ENCODE results near the gene MALSU1. TPM values are rescaled to one million over a fixed set of nuclear protein-coding genes. Genes with fewer than 3 reads are reported as not detected.

MALSU1 gene
- total RNA-seq, 1 donor from 2014 or later = 92.8 TPM

DNA sequence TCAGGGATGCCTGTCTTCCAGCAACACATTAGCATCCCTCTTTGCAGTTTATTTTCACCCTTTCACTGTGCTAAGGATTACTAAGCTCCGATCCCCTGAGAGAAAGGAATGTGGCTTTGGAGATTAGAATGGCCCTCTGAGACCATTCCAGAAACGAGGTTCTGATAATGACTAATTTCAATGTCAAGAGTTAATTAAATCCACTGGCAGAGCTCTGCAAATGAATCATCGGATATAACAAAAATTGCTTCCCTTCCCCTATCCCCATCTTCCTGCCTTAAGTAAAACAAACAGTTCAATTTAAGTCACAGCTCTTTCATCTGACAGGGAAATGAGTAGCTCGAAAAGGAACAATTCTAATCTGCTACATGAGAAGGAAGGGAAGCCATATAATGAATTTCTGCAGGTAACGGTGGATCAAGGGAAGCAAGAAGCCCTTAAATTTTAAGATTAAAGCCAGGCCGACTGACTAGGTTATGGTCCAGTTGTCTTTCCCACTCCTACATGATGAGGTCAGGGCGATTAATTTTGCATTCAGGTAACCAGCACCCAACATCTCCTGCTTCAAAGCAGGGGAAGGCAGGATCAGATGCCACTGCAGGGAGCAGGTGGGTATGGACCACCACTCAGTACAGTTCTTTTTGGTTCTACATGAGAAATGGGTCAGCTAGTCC, 50.5 kb downstream of the MALSU1 start:
- H3K27ac Mint-ChIP-seq = no peak overlapping the region
- intact Hi-C loops (cut with micrococcal nuclease) = no loop called here
- peaks cover 2% of the 10 kb centered on the region for H3K36me3 Mint-ChIP-seq (ENCODE audit: low read depth)
- DNase-seq = peak; percentile 39
- peaks cover 33% of the 10 kb centered on the region for H3K4me1 Mint-ChIP-seq
- no peak overlapping the region for H3K4me3 Mint-ChIP-seq
- no peaks in the 10 kb centered on the region for H3K9me3 Mint-ChIP-seq
- H3K27me3 Mint-ChIP-seq = peaks cover 18% of the 10 kb centered on the region

DNA sequence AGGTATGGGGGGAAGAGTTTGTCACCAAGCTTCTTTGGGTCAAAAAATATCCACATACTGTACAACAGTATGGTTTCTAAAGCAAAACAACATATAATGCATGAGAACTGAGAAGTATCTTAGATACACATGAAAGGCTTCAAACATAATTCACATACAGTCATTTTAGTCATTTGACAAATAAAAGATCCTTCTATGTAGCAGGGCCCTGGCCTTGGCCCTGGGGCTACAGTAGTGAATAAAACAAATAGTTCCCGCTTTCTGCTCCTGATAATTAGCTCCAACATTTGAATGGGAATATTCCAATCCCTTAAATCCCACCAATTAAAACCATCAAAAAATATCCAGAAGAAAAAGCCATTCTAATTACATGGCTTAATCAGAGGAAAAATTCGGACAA, 51.3 kb downstream of the MALSU1 start:
- intact Hi-C loops (cut with micrococcal nuclease) = no loop called here
- Mint-ChIP-seq H3K9me3 (no peaks in the 10 kb centered on the region), H3K36me3 (ENCODE audit: low read depth) (peaks cover 2% of the 10 kb centered on the region), H3K4me1 (peaks cover 27% of the 10 kb centered on the region), H3K4me3 (no peak overlapping the region), H3K27ac (no peak overlapping the region), H3K27me3 (peaks cover 19% of the 10 kb centered on the region)
- DNase-seq = peak; percentile 19

DNA sequence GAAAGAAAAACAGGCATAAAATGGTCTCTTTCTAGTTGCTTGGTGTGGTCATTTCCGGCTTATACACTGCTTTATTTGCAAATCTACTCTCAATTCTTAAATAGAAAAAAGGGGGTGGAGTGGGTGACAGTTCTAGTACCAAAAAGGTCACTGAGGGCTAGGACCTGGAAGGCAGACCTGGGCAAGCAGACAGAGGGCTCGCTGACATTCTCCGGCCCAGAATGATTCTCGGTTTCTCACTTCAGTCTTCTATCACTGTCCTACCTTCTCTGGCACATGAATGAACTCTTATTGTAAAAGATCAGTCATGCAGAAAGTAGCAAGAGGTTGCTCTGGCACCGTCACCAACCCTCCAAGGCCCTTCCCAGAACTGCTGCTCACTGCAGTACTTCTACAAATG, 54.0 kb downstream of the MALSU1 start:
- H3K4me3 Mint-ChIP-seq = no peak overlapping the region
- H3K36me3 Mint-ChIP-seq (ENCODE audit: low read depth) = no peaks in the 10 kb centered on the region
- H3K4me1 Mint-ChIP-seq = peaks cover 27% of the 10 kb centered on the region
- no peak overlapping the region for H3K27ac Mint-ChIP-seq
- peaks cover 22% of the 10 kb centered on the region for H3K27me3 Mint-ChIP-seq
- intact Hi-C loops (cut with micrococcal nuclease) = no loop called here
- DNase-seq = no peak
- H3K9me3 Mint-ChIP-seq = no peaks in the 10 kb centered on the region

DNA sequence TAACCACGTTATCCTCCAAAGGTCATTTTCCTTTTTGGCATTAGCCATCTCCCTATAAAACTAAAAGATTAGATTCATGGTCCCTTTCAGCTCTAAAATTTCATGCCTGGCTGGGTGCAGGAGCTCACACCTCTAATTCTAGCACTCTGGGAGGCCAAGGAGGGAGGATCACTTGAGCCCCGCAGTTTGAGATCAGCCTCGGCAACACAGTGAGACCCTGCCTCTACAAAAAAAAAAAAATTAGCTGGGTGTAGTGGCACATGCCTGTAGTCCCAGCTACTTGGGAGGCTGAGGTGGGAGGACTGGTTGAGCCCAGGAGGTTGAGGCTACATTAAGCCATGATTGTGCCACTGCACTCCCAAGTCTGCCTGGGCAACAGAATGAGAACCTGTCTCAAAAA, 57.0 kb downstream of the MALSU1 start:
- Mint-ChIP-seq H3K4me1 (peaks cover 27% of the 10 kb centered on the region), H3K27me3 (peaks cover 19% of the 10 kb centered on the region)
- intact Hi-C loops (cut with micrococcal nuclease) = loop anchor here (1.0 to 5.0 kb wide), 8 partner anchors 9 to 659 kb away; partner anchors contain the start of genes CCDC126 and MALSU1

DNA sequence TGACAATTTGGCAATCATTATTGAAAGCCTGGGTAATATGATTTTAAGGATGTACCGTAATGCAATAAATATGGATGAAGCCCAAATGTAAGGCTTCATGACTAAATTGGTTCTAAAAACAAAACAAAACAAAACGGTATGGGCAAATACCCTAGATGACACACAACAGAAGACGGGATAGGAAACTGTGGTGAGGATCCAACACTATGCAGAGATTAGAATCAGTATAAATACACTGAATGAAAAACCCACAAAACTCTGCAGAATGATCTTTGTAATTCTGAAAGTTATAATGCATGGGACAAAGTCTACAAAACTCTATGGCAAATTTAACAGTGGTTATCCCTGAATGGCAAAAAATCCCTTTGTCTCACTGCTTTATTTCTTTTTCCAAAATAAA, 57.6 kb downstream of the MALSU1 start:
- peaks cover 25% of the 10 kb centered on the region for H3K4me1 Mint-ChIP-seq
- intact Hi-C loops (cut with micrococcal nuclease) = loop anchor here (1.0 to 5.0 kb wide), 12 partner anchors 9 to 659 kb away; partner anchors contain the start of genes CCDC126 and MALSU1
- no peaks in the 10 kb centered on the region for H3K36me3 Mint-ChIP-seq (ENCODE audit: low read depth)
- H3K27ac Mint-ChIP-seq = peak overlapping the region; percentile 78
- DNase-seq = peak; percentile 80
- H3K9me3 Mint-ChIP-seq = no peaks in the 10 kb centered on the region
- H3K27me3 Mint-ChIP-seq = peaks cover 19% of the 10 kb centered on the region
- H3K4me3 Mint-ChIP-seq = peak overlapping the region; percentile 54

More for the DNA sequence above, 57.0 kb downstream of the MALSU1 start:
- H3K9me3 Mint-ChIP-seq = no peaks in the 10 kb centered on the region
- H3K4me3 Mint-ChIP-seq = no peak overlapping the region
- no peaks in the 10 kb centered on the region for H3K36me3 Mint-ChIP-seq (ENCODE audit: low read depth)
- no peak for DNase-seq
- no peak overlapping the region for H3K27ac Mint-ChIP-seq

DNA sequence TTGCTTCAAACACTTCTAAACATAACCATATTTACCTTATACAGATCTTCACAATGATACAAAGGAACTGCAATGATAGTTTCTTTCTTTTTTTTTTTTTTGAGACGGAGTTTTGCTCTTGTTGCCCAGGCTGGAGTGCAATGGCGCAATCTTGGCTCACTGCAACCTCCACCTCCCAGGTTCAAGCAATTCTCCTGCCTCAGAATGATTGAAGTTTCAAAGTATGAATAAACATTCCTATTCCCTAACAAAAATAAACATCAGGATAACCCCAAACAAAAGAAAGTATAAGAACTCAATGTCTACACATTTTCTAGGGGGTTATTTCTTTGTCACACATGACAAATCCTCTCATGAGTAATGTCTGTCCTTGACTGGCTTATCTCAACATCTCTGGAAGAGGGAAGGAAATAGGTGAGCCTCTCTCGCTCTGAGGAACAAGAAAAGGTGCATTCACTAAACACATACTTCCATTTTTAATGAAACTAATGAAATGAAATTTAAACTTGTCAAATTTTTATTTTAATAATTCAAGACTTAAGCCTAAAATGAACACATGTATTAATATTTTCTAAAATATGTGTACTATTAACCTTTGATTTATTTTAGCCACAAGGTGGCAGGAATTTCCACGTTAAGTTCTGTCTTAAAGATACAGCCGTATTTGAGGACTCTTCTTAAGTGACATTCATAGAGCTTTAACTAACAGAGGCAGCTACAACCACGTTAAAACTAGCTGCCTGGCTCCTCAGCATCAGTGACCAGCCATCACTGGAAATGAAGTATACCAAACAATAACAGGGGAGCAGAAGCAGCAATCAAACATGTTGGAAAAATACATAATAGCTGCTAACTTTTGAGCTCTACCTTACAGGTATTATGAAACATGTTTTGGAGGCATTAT, 58.3 kb downstream of the MALSU1 start:
- H3K4me3 Mint-ChIP-seq = peak overlapping the region; percentile 57
- H3K9me3 Mint-ChIP-seq = no peaks in the 10 kb centered on the region
- H3K36me3 Mint-ChIP-seq (ENCODE audit: low read depth) = no peaks in the 10 kb centered on the region
- intact Hi-C loops (cut with micrococcal nuclease) = loop anchor here (1.0 to 5.0 kb wide), 10 partner anchors 16 to 660 kb away; partner anchors contain the start of genes CCDC126 and MALSU1
- H3K4me1 Mint-ChIP-seq = peaks cover 25% of the 10 kb centered on the region
- peaks cover 19% of the 10 kb centered on the region for H3K27me3 Mint-ChIP-seq
- peak overlapping the region; percentile 80 for H3K27ac Mint-ChIP-seq
- no peak for DNase-seq

DNA sequence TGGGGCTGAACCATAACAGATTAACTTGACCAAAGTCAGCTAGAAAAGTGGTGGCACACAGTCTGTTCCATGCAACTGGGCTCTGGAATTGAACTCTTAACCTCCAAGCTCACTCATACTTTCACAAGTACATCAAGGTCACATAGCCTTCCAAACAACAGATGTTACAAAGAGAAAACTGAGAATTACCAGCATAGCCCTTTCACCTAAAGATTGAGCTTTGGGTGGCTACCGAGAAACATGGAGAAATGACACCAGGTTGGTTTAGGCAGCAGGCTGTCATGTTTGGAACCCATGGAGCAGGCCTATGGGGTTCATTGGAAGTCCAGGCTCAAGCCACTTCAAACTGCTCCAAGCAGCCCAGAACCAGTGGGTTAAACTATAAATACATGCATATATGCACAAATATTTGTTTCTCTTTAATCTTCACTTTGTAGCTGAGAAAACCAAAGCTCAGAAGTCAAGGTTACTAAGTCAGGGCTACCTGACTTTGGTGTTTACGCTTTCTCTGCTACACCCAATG, 59.1 kb downstream of the MALSU1 start:
- Mint-ChIP-seq H3K36me3 (ENCODE audit: low read depth) (no peaks in the 10 kb centered on the region), H3K4me3 (no peak overlapping the region), H3K27ac (no peak overlapping the region), H3K9me3 (no peaks in the 10 kb centered on the region), H3K4me1 (peaks cover 22% of the 10 kb centered on the region), H3K27me3 (peaks cover 19% of the 10 kb centered on the region)
- intact Hi-C loops (cut with micrococcal nuclease) = loop anchor here (5.0 kb wide), 2 partner anchors 239 to 661 kb away; partner anchors contain the start of gene CCDC126
- DNase-seq = no peak

Other genes starting within 250 kb of the MALSU1 start
- 16.1 and 20.0 TPM in 2 replicates for gene KLHL7, start 193.6 kb upstream of the MALSU1 start, total RNA-seq
- gene NUP42, start 117.3 kb upstream of the MALSU1 start, total RNA-seq = 51.9 and 60.9 TPM in 2 replicates
- 0.95 and 1.3 TPM in 2 replicates for gene GPNMB, start 52.6 kb upstream of the MALSU1 start, total RNA-seq
- 2.2 and 2.7 TPM in 2 replicates for gene IGF2BP3, start 171.2 kb downstream of the MALSU1 start, total RNA-seq
- gene TRA2A, start 232.6 kb downstream of the MALSU1 start, total RNA-seq = 96.8 and 103 TPM in 2 replicates